ENCODE results near the gene MIAT. TPM values are rescaled to one million over a fixed set of nuclear protein-coding genes. Genes with fewer than 3 reads are reported as not detected.

MIAT gene
- total and polyA plus RNA-seq, 9 of the 15 experiments (the other 6 are each of a cell fraction or from before 2014, with no cell fraction given) = 0.03 to 0.93 (median 0.34) TPM

- TF ChIP-seq GMEB1 (CRISPR knock-in tag; IDR thresholded peaks at IDR 0.05) (no peak), IRF2 (CRISPR knock-in tag; IDR thresholded peaks at IDR 0.05) (no peak), STAG1 (CRISPR knock-in tag; IDR thresholded peaks at IDR 0.05; ENCODE audit: borderline replicate concordance) (no peak), MCM2 (IDR thresholded peaks at IDR 0.05; ENCODE audit: low read depth) (no peak), KDM5B (IDR thresholded peaks at IDR 0.05; ENCODE audit: insufficient replicate concordance, low read depth, low read length) (no peak), ZNF347 (CRISPR knock-in tag; IDR thresholded peaks at IDR 0.05; ENCODE audit: low read depth) (no peak), NFXL1 (CRISPR knock-in tag; IDR thresholded peaks at IDR 0.05) (no peak), HDAC3 (IDR thresholded peaks at IDR 0.05; ENCODE audit: borderline replicate concordance, partially characterized antibody) (peak; percentile 72), DIDO1 (tag; IDR thresholded peaks at IDR 0.05; ENCODE audit: low read depth) (no peak), MEIS2 (IDR thresholded peaks at IDR 0.05; ENCODE audit: partially characterized antibody) (peak; percentile 29), CREB3L1 (IDR thresholded peaks at IDR 0.05; ENCODE audit: borderline replicate concordance, low read depth) (no peak), NEUROD1 (IDR thresholded peaks at IDR 0.05; ENCODE audit: borderline replicate concordance, low read depth, low read length, partially characterized antibody) (peak; percentile 91), COPS2 (conservative IDR thresholded peaks at IDR 0.05) (no peak), FOXA1 (IDR thresholded peaks at IDR 0.05; ENCODE audit: borderline replicate concordance) (no peak), GTF2B (IDR thresholded peaks at IDR 0.05; ENCODE audit: extremely low read depth, insufficient read length) (no peak), ATF3 (IDR thresholded peaks at IDR 0.05) (no peak), ATF3 (CRISPR knock-in tag; conservative IDR thresholded peaks at IDR 0.05) (no peak), ZNF830 (CRISPR knock-in tag; IDR thresholded peaks at IDR 0.05) (no peak), ZNF695 (CRISPR knock-in tag; IDR thresholded peaks at IDR 0.05) (no peak)
- TF ChIP-seq, protein P1, sequence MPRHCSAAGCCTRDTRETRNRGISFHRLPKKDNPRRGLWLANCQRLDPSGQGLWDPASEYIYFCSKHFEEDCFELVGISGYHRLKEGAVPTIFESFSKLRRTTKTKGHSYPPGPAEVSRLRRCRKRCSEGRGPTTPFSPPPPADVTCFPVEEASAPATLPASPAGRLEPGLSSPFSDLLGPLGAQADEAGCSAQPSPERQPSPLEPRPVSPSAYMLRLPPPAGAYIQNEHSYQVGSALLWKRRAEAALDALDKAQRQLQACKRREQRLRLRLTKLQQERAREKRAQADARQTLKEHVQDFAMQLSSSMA (CRISPR knock-in tag; IDR thresholded peaks at IDR 0.05) = no peak
- TF ChIP-seq, protein P2, sequence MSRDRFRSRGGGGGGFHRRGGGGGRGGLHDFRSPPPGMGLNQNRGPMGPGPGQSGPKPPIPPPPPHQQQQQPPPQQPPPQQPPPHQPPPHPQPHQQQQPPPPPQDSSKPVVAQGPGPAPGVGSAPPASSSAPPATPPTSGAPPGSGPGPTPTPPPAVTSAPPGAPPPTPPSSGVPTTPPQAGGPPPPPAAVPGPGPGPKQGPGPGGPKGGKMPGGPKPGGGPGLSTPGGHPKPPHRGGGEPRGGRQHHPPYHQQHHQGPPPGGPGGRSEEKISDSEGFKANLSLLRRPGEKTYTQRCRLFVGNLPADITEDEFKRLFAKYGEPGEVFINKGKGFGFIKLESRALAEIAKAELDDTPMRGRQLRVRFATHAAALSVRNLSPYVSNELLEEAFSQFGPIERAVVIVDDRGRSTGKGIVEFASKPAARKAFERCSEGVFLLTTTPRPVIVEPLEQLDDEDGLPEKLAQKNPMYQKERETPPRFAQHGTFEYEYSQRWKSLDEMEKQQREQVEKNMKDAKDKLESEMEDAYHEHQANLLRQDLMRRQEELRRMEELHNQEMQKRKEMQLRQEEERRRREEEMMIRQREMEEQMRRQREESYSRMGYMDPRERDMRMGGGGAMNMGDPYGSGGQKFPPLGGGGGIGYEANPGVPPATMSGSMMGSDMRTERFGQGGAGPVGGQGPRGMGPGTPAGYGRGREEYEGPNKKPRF (IDR thresholded peaks at IDR 0.05; ENCODE audit: low read depth, low read length) = no peak
Observed at GRCh38 chr22:26632422-26633155, 24.8 kb upstream of the MIAT start (continued).
